ENCODE measurements around the gene CAPN5.

- TF ChIP-seq CTCF (IDR thresholded peaks at IDR 0.05; ENCODE audit: control extremely low read depth in 1 of 3, insufficient read depth in 1 of 3, low read depth in 1 of 3, low read length in 3 of 3) (no peak), POLR2AphosphoS5 (IDR thresholded peaks at IDR 0.05; ENCODE audit: low read depth, low read length) (no peak), GABPA (IDR thresholded peaks at IDR 0.05; ENCODE audit: borderline replicate concordance, insufficient read depth, low read length) (no peak), JUND (IDR thresholded peaks at IDR 0.05; ENCODE audit: low read length) (no peak)
Measured at GRCh38 chr11:77100166-77101042, 33.6 kb downstream of the CAPN5 start.
